GM12874 (cell line): ENCODE measurements around the gene LIX1L.

Source experiments
- TF ChIP-seq, protein P1 (sequence below): IDR thresholded peaks from 2 replicates; pipeline ENCODE4 v1.5.1; 2011; ENCODE audit warnings: low read depth, mild to moderate bottlenecking, control low read depth, low read length, moderate library complexity; ENCODE audit not compliant: insufficient read depth

The LIX1L gene

GRCh38 chr1:145978471-145978853, 20.6 kb upstream of the LIX1L start:
- TF ChIP-seq, protein P1, sequence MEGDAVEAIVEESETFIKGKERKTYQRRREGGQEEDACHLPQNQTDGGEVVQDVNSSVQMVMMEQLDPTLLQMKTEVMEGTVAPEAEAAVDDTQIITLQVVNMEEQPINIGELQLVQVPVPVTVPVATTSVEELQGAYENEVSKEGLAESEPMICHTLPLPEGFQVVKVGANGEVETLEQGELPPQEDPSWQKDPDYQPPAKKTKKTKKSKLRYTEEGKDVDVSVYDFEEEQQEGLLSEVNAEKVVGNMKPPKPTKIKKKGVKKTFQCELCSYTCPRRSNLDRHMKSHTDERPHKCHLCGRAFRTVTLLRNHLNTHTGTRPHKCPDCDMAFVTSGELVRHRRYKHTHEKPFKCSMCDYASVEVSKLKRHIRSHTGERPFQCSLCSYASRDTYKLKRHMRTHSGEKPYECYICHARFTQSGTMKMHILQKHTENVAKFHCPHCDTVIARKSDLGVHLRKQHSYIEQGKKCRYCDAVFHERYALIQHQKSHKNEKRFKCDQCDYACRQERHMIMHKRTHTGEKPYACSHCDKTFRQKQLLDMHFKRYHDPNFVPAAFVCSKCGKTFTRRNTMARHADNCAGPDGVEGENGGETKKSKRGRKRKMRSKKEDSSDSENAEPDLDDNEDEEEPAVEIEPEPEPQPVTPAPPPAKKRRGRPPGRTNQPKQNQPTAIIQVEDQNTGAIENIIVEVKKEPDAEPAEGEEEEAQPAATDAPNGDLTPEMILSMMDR = no peak

DNA sequence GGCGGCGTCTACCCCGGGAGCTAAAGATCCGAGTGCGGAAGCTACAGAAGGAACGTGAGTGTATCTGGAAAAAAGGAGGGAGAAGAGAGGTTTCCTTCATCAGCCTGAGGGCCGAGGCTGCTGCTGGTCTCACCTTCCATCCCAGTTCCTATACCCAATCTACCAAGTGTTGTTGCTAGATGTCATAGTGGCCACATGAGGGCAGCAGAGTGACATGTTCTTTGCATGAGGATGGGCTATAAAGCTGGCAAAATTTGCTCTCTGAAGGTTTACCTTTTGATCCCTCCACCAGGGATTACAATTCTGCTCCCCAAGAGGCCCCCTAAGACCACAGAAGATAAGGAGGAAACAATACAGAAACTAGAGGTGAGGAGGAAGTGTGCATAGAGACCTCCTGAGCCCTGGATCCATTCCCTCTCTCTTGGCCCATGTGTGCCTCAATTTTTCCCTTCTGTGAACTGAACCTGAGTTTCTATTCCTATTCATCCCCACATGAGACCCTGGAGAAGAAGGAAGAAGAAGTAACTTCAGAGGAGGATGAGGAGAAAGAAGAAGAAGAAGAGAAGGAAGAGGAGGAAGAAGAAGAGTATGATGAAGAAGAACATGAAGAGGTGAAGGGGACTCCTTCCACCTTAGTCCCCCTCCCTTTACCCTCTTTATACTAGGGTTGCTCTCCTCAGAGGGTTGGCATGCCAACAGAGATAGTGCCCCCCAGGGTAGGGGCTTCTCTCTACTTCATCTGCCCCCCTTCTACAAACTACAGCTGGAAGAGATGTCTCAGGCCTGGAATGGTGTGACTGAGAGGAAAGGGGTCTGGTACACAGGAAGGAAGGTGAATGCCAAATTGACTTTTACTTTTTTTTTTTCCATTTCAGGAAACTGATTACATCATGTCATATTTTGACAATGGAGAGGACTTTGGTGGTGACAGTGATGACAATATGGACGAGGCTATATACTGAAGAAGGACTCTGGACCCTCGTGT, 20.0 kb upstream of the LIX1L start:
- TF ChIP-seq, protein P1 = peak; percentile 73

- TF ChIP-seq, protein P1 = no peak
Measured at GRCh38 chr1:145977016-145977415, 19.2 kb upstream of the LIX1L start.

GRCh38 chr1:145975216-145975615, 17.4 kb upstream of the LIX1L start:
- TF ChIP-seq, protein P1 = no peak

DNA sequence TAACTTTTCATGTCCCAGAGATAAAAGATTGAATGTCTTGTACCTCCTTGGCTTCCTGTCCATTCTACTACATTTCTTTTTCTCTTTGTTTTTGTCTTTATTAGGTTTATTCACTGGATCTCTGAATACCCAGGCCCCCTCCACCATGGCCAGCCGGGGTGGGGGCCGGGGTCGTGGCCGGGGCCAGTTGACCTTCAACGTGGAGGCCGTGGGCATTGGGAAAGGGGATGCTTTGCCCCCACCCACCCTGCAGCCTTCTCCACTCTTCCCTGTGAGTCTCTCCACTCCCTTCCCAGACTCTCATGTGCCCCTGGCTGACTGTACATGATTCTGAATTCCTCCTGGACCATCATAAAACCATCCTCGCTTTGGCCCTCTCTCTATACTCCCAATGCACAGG, 16.9 kb upstream of the LIX1L start:
- TF ChIP-seq, protein P1 = no peak

- TF ChIP-seq, protein P1 = no peak
Measured at GRCh38 chr1:145972580-145972979, 14.8 kb upstream of the LIX1L start.

- TF ChIP-seq, protein P1 = no peak
Measured at GRCh38 chr1:145967288-145967687, 9.5 kb upstream of the LIX1L start.
